Activated CD8-positive, alpha-beta memory T cell treated with anti-CD3 and anti-CD28 coated beads, Interleukin-2, amount 50 U/mL, for 48 hours (primary cell): Measurements from ENCODE around the gene ANGPTL8.

Source experiments
- DNase-seq: peaks from one replicate; pipeline ENCODE4 v3.0.0-alpha.2; 2020

Gene ANGPTL8

DNA sequence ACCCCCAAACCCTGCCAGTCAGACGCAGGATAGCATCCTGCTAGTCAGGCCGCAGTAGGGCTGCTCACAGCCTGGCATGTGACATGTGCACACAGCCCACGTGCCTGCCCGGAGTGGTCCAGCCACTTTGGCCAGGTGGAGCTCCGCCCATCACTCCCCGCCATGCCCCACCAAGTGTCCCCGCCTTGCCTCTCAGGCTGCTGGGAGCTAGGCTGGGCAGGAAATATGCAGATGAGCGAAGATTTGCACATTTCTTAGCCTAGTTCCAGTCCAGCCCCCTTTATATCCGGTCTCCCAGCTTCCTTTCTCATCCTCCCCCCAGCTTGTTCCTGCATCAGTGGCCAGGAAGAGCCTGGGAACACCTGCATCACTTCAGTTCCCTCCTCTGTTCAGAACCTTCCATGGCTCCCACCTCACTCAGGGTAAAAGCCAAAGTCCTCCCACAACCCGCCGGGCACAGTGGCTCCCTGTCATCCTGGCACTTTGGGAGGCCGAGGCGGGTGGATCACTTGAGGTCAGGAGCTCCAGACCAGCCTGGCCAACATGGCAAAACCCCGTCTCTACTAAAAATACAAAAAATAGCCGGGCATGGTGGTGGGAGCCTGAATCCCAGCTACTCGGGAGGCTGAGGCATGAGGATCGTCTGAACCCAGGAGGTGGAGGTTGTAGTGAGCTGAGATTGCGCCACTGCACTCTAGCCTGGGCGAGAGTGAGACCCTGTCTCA, 25.2 kb downstream of the ANGPTL8 start:
- no peak for DNase-seq

GRCh38 chr19:11265177-11265784, 25.9 kb downstream of the ANGPTL8 start:
- no peak for DNase-seq

GRCh38 chr19:11265785-11266236, 26.4 kb downstream of the ANGPTL8 start:
- DNase-seq: no peak

DNA sequence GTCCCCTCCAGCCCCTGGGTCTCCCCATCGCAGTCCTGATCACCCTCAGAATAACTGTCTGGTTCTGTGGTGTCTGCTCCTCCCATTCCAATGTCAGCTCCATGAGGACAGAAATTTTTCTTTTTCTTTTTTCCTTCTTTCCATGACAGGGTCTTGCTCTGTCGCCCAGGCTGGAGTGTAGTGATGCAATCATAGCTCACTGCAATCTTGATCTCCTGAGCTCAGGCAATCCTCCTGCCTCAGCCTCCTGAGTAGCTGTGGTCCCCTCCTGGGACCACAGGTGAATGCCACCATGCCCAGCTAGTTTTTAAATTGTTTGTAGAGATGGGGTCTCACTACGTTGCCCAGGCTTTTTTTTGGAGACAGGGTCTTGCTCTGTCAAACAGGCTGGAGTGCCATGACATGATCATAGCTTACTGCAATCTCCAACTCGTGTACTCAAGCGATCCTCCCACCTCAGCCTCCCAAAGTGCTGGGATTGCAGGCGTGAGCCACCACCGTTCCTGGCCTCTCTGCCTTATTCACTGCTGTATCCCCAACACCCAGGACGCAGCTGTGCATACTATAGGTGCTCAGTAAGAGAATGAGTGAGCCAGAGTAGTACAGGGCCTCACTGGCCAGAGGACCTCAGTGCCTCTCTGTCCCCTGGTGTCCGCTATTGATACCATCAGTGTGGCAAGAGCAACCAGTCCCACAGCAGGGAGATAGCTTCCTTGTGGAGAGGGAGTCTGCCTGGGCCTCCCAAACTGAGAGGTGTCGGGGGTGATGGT, 28.1 kb downstream of the ANGPTL8 start:
- no peak for DNase-seq

DNA sequence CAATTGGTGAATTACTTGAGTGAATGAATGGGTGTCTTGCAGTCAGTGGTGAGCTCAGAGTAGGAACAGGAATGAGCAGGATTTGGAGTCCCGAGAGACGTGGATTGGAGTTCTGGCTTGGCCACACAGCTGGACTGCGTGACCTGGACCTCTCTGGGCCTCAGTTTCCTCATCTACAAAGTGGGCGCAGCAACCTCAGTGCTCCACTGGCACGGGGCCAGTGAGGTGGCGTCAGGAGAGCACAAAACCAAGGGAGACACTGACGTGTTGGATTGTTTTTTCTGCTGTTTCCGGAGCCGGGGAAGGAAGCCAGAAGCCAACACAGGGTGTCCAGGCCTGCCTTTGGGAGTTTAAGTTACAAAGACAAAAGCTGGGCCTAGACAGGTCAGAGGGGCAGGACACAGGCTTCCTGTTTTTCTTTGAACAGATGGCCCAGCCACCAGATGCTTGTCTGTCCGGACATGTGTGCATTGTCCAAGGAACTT, 29.4 kb downstream of the ANGPTL8 start:
- no peak for DNase-seq

GRCh38 chr19:11269408-11269807, 30.0 kb downstream of the ANGPTL8 start:
- DNase-seq: no peak

- no peak for DNase-seq
These were observed 33.9 kb downstream of the ANGPTL8 start for GRCh38 chr19:11273296-11273695.

- DNase-seq: no peak
These were observed 34.6 kb downstream of the ANGPTL8 start for GRCh38 chr19:11273989-11274388.

DNA sequence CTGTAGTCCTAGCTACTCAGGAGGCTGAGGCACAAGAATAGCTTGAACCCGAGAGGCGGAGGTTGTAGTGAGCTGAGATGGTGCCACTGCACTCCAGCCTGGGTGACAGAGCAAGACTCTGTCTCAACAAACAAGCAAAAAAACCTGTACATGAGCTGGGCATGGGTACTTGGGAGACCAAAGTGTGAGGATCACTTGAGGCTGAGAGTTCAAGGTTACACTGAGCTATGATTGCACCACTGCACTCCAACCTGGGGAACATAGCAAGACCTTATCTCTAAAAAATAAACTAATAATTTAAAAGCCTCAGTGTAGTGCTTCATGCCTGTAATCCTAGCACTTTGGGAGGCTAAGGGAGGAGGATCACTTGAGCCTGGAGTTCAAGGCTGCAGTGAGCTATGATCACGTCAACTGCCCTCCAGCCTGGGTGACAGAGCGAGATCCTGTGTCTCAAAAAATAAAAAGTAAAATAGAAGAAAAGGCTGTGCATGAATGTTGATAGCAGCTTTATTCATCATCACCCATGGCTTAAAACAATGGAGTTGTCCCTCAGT, 35.2 kb downstream of the ANGPTL8 start:
- no peak for DNase-seq

DNA sequence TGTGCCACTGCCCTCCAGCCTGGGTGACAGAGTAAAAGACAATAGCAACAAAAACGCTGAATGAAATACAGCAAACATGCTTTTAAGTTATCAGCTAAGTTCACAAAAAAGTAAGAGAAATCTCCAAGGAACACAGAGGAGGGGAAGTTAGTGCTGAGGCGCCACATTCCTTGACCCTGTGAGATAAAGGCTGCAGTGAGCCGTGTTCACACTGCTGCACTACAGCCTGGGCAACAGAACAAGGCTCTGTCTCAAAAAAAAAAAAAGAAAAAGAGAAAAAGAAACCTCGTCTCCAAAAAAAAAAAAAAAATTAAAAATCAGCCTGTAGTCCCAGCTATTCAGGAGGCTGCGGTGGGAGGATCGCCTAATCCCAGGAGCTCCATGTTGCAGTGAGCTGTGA, 39.3 kb downstream of the ANGPTL8 start:
- no peak for DNase-seq

DNA sequence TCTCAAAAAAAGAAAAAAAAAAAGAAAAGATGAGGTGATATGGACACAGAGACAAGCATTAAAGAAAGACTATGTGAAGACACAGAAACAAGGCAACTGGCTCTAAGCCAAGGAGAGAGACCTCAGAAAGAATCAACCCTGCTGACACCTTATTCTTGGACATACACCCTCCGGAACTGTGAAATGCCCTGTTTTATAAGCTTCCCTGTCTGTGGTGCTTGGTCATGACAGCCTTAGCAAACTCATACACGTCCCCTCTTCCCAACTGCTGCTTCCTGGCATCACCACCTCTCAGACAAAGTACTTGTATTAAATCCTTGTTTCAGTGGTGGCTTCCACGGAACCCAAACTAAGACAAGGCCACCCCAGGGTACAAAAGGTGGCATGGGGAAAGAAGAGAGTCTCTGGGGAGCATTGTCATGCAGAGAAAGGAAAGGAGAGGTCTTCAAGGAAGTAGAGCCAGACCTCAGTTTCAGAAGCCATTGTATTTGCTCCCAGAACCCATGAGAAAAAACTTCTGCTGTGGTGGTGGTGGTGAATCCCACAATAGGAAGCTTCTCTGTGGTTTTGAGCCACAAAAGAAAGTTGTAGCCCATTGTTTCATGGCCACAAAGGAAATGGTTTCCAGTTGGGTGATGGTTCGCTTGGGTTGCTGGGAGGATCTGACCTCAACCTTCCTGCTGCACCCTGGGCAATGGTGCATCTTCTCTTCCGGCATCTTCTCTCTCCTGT, 40.3 kb downstream of the ANGPTL8 start:
- no peak for DNase-seq

GRCh38 chr19:11281356-11282049, 42.1 kb downstream of the ANGPTL8 start:
- no peak for DNase-seq

- no peak for DNase-seq
These were observed 45.1 kb downstream of the ANGPTL8 start for GRCh38 chr19:11284515-11284914.

GRCh38 chr19:11286312-11286974, 47.0 kb downstream of the ANGPTL8 start:
- DNase-seq: no peak

- no peak for DNase-seq
These were observed 48.9 kb downstream of the ANGPTL8 start for GRCh38 chr19:11288349-11288748.

GRCh38 chr19:11290256-11290655, 50.8 kb downstream of the ANGPTL8 start:
- DNase-seq: no peak

- DNase-seq: no peak
These were observed 52.0 kb downstream of the ANGPTL8 start for GRCh38 chr19:11291415-11291814.
